ENCODE results near the gene GET4. TPM values are rescaled to one million over a fixed set of nuclear protein-coding genes. Genes with fewer than 3 reads are reported as not detected.

GET4 gene
- total and polyA plus RNA-seq, 5 donors, result 20.1 to 23.6 (median 22.2) TPM

GRCh38 chr7:859359-860030 is 16.9 kb upstream of the GET4 start:
- intact Hi-C loops (cut with DNase I), result no loop called here
- Histone ChIP-seq H3K27me3 (ENCODE audit: control insufficient read depth, insufficient read depth) (no peaks in the 10 kb centered on the region), H3K27ac (ENCODE audit: low read length) (no peak overlapping the region), H3K4me1 (ENCODE audit: control insufficient read depth, insufficient read depth, low read length) (no peaks in the 10 kb centered on the region), H3K4me3 (ENCODE audit: low read length) (no peak overlapping the region), H3K9me3 (ENCODE audit: control insufficient read depth, low read length) (no peaks in the 10 kb centered on the region)
- ATAC-seq, result peak in 1 of 2 donors; percentile 17
- WGBS, result 75% methylated on average over 16 of the region's 16 CpGs
- no peak for DNase-seq

GRCh38 chr7:860149-860548 is 16.2 kb upstream of the GET4 start:
- H3K4me3 ChIP-seq (ENCODE audit: low read length), result no peak overlapping the region
- WGBS, result 90% methylated on average over 21 of the region's 21 CpGs
- no peaks in the 10 kb centered on the region for H3K27me3 ChIP-seq (ENCODE audit: control insufficient read depth, insufficient read depth)
- no peak overlapping the region for H3K27ac ChIP-seq (ENCODE audit: low read length)
- DNase-seq, result no peak
- ATAC-seq, result no peak
- no peaks in the 10 kb centered on the region for H3K9me3 ChIP-seq (ENCODE audit: control insufficient read depth, low read length)
- intact Hi-C loops (cut with DNase I), result no loop called here
- no peaks in the 10 kb centered on the region for H3K4me1 ChIP-seq (ENCODE audit: control insufficient read depth, insufficient read depth, low read length)

GRCh38 chr7:861222-861621 is 15.1 kb upstream of the GET4 start:
- Histone ChIP-seq H3K27ac (ENCODE audit: low read length) (no peak overlapping the region), H3K27me3 (ENCODE audit: control insufficient read depth, insufficient read depth) (no peaks in the 10 kb centered on the region), H3K4me1 (ENCODE audit: control insufficient read depth, insufficient read depth, low read length) (no peaks in the 10 kb centered on the region), H3K4me3 (ENCODE audit: low read length) (no peak overlapping the region), H3K9me3 (ENCODE audit: control insufficient read depth, low read length) (no peaks in the 10 kb centered on the region)
- ATAC-seq (no peak), DNase-seq (no peak)
- intact Hi-C loops (cut with DNase I), result no loop called here
- WGBS, result 82% methylated on average over 9 of the region's 9 CpGs

GRCh38 chr7:862157-862556 is 14.2 kb upstream of the GET4 start:
- ATAC-seq (no peak), DNase-seq (no peak)
- WGBS, result 95% methylated on average over 6 of the region's 6 CpGs
- H3K27ac ChIP-seq (ENCODE audit: low read length), result no peak overlapping the region
- no peaks in the 10 kb centered on the region for H3K9me3 ChIP-seq (ENCODE audit: control insufficient read depth, low read length)
- intact Hi-C loops (cut with DNase I), result no loop called here
- no peak overlapping the region for H3K4me3 ChIP-seq (ENCODE audit: low read length)
- H3K4me1 ChIP-seq (ENCODE audit: control insufficient read depth, insufficient read depth, low read length), result no peaks in the 10 kb centered on the region
- no peaks in the 10 kb centered on the region for H3K27me3 ChIP-seq (ENCODE audit: control insufficient read depth, insufficient read depth)

- 91% methylated on average over 16 of the region's 16 CpGs for WGBS
- intact Hi-C loops (cut with DNase I), result no loop called here
- H3K4me3 ChIP-seq (ENCODE audit: low read length), result no peak overlapping the region
- ATAC-seq, result no peak
- no peaks in the 10 kb centered on the region for H3K9me3 ChIP-seq (ENCODE audit: control insufficient read depth, low read length)
- no peak overlapping the region for H3K27ac ChIP-seq (ENCODE audit: low read length)
- H3K27me3 ChIP-seq (ENCODE audit: control insufficient read depth, insufficient read depth), result no peaks in the 10 kb centered on the region
- peak in 1 of 3 donors; percentile 46 for DNase-seq
- no peaks in the 10 kb centered on the region for H3K4me1 ChIP-seq (ENCODE audit: control insufficient read depth, insufficient read depth, low read length)
Measured at GRCh38 chr7:863106-863505, 13.2 kb upstream of the GET4 start.

- WGBS, result 95% methylated on average over 25 of the region's 25 CpGs
- no peak overlapping the region for H3K27ac ChIP-seq (ENCODE audit: low read length)
- intact Hi-C loops (cut with DNase I), result no loop called here
- no peak overlapping the region for H3K4me3 ChIP-seq (ENCODE audit: low read length)
- DNase-seq (peak in 2 of 3 donors; percentile 42 to 51), ATAC-seq (no peak)
- no peaks in the 10 kb centered on the region for H3K27me3 ChIP-seq (ENCODE audit: control insufficient read depth, insufficient read depth)
- no peaks in the 10 kb centered on the region for H3K4me1 ChIP-seq (ENCODE audit: control insufficient read depth, insufficient read depth, low read length)
- H3K9me3 ChIP-seq (ENCODE audit: control insufficient read depth, low read length), result no peaks in the 10 kb centered on the region
Measured at GRCh38 chr7:865921-866320, 10.4 kb upstream of the GET4 start.

GRCh38 chr7:867001-867405 is 9.4 kb upstream of the GET4 start:
- Histone ChIP-seq H3K27ac (ENCODE audit: low read length) (peak overlapping the region; percentile 81), H3K4me1 (ENCODE audit: control insufficient read depth, insufficient read depth, low read length) (peaks cover 2% of the 10 kb centered on the region), H3K27me3 (ENCODE audit: control insufficient read depth, insufficient read depth) (no peaks in the 10 kb centered on the region), H3K9me3 (ENCODE audit: control insufficient read depth, low read length) (no peaks in the 10 kb centered on the region), H3K4me3 (ENCODE audit: low read length) (no peak overlapping the region)
- intact Hi-C loops (cut with DNase I), result no loop called here
- DNase-seq (peak; percentile 63 to 80 (median 80)), ATAC-seq (peak; percentile 73 to 79)
- 62% methylated on average over 18 of the region's 18 CpGs for WGBS

GRCh38 chr7:867406-868188 is 8.8 kb upstream of the GET4 start:
- no peaks in the 10 kb centered on the region for H3K9me3 ChIP-seq (ENCODE audit: control insufficient read depth, low read length)
- intact Hi-C loops (cut with DNase I), result no loop called here
- 72% methylated on average over 22 of the region's 22 CpGs for WGBS
- no peak overlapping the region for H3K4me3 ChIP-seq (ENCODE audit: low read length)
- H3K27me3 ChIP-seq (ENCODE audit: control insufficient read depth, insufficient read depth), result no peaks in the 10 kb centered on the region
- DNase-seq (peak; percentile 60 to 61 (median 61)), ATAC-seq (peak; percentile 71 to 80)
- peak overlapping the region; percentile 81 for H3K27ac ChIP-seq (ENCODE audit: low read length)
- peaks cover 5% of the 10 kb centered on the region for H3K4me1 ChIP-seq (ENCODE audit: control insufficient read depth, insufficient read depth, low read length)

- Histone ChIP-seq H3K27ac (ENCODE audit: low read length) (no peak overlapping the region), H3K4me1 (ENCODE audit: control insufficient read depth, insufficient read depth, low read length) (peaks cover 5% of the 10 kb centered on the region), H3K9me3 (ENCODE audit: control insufficient read depth, low read length) (no peaks in the 10 kb centered on the region), H3K4me3 (ENCODE audit: low read length) (no peak overlapping the region), H3K27me3 (ENCODE audit: control insufficient read depth, insufficient read depth) (no peaks in the 10 kb centered on the region)
- ATAC-seq (no peak), DNase-seq (peak in 2 of 3 donors; percentile 38 to 49)
- 94% methylated on average over 17 of the region's 17 CpGs for WGBS
- intact Hi-C loops (cut with DNase I), result no loop called here
Measured at GRCh38 chr7:868189-868486, 8.2 kb upstream of the GET4 start.

- 74% methylated on average over 14 of the region's 14 CpGs for WGBS
- Histone ChIP-seq H3K9me3 (ENCODE audit: control insufficient read depth, low read length) (no peaks in the 10 kb centered on the region), H3K4me1 (ENCODE audit: control insufficient read depth, insufficient read depth, low read length) (peaks cover 5% of the 10 kb centered on the region), H3K27me3 (ENCODE audit: control insufficient read depth, insufficient read depth) (no peaks in the 10 kb centered on the region), H3K27ac (ENCODE audit: low read length) (peak overlapping the region; percentile 19), H3K4me3 (ENCODE audit: low read length) (no peak overlapping the region)
- intact Hi-C loops (cut with DNase I), result no loop called here
- ATAC-seq (no peak), DNase-seq (peak in 2 of 3 donors; percentile 36 to 46)
Measured at GRCh38 chr7:869348-869747, 7.0 kb upstream of the GET4 start.

- Histone ChIP-seq H3K27me3 (ENCODE audit: control insufficient read depth, insufficient read depth) (no peaks in the 10 kb centered on the region), H3K4me3 (ENCODE audit: low read length) (no peak overlapping the region), H3K9me3 (ENCODE audit: control insufficient read depth, low read length) (no peaks in the 10 kb centered on the region), H3K4me1 (ENCODE audit: control insufficient read depth, insufficient read depth, low read length) (peaks cover 5% of the 10 kb centered on the region), H3K27ac (ENCODE audit: low read length) (peak overlapping the region; percentile 12)
- DNase-seq (peak in 1 of 3 donors; percentile 37), ATAC-seq (no peak)
- intact Hi-C loops (cut with DNase I), result loop anchor here (5.0 to 10.0 kb wide), 6 partner anchors 35 to 547 kb away; no protein-coding TSS in a partner anchor
- 72% methylated on average over 14 of the region's 14 CpGs for WGBS
Measured at GRCh38 chr7:871900-872537, 4.3 kb upstream of the GET4 start.
